Measurements from ENCODE around the gene TSHR.
"Not testable (repeated sequence)": the region's sequence is repeated elsewhere in the genome, so short reads cannot be mapped to it uniquely, and the experiment has no call there.

The TSHR gene

DNA sequence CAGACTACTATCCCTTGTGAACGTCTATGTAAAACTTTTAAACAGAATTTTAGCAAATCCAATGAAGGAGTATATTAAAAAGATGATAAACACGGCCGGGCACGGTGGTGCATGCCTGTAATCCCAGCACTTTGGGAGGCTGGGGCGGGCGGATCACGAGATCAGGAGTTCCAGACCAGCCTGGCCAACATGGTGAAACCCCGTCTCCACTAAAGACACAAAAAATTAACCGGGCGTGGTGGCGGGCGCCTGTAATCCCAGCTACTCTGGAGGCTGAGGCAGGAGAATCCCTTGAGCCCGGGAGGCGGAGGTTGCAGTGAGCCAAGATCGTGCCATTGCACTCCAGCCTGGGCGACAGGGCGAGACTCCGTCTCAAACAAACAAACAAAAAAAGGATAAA lies 2.2 kb upstream of the TSHR start:
- DNase-seq, result not testable (repeated sequence)

GRCh38 chr14:80954687-80955299 lies 628 bp upstream of the TSHR start:
- DNase-seq, result peak; percentile 40 to 64

DNA sequence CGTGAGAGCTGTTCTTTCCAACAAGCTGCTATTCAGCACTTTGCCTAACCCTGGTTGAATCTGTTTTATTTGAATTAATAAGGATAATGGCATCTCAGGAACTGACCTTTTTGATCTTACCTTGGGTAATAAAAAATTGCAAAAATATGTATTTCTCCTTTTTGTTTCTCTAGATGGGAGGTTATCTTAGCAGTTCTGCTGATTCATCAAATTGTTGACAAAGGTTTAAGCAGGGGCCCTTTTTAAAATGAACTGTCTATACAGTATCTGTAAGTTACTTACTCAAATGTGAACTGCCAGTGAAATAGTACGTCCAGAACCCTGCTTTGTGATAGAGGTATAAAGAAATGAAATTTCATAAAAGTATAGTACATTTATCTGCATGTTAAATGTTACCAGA lies 681 bp downstream of the TSHR start:
- no peak for DNase-seq

DNA sequence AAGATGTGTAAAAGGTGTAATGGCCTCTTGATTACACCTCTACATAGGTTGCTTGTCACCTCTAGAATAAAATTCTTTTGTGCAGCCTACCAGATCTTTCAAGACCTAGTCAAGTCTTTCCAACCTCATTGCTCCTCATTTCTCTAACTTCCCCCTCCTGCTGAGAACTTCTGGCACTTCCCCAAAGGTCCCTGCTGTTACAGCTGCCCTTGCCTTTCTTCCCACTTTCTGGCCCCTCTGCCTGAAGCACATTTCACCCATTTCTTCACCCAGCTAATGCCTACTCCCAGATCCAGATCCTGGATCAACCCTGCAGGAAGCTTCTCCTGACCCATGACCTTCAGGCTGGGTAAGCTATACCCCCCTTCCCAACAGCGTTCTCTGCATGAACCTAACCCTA lies 1.5 kb downstream of the TSHR start:
- peak; percentile 42 to 49 for DNase-seq

- no peak for DNase-seq
These were observed 2.2 kb downstream of the TSHR start for GRCh38 chr14:80957613-80958012.

- no peak for DNase-seq
These were observed 2.8 kb downstream of the TSHR start for GRCh38 chr14:80958226-80958625.

DNA sequence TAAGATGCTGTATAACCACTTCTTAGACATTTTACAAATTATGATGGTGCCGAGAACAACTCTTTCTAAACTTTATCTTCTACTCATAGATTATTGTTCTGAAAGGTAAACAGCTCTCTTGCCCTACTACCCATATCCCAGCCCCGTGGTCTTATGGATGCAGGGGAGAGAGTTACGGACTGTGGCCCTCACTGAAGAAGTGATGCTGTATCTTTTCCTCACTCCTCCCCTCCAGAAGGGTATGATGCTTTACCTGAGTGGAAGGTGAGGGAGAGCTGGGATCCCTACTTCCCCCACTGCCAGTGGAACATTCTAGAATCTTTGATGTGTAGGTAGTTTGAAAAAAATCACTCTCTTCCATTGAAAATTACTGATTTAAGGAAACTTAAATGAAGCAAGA lies 3.5 kb downstream of the TSHR start:
- DNase-seq, result no peak

- no peak for DNase-seq
These were observed 4.1 kb downstream of the TSHR start for GRCh38 chr14:80959496-80959895.

DNA sequence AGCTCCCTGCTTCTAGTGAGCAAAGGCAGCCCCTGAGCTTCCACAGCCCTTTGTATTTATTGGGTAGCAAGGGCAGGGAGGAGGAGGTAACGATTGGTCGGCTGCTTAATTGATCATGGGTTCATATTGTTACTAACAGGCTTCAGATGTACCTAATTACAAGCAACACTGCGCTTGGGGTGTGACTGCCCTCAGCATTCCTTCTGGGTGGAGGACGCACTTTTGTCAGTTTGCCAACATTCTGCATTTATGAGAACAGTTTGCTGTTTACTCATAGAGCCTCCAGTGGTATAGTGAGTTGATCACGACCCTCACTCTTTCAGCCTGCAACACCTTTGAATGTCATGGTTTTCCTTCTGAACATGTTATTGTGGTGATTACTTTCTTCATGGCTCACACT lies 9.6 kb downstream of the TSHR start:
- DNase-seq, result no peak

DNA sequence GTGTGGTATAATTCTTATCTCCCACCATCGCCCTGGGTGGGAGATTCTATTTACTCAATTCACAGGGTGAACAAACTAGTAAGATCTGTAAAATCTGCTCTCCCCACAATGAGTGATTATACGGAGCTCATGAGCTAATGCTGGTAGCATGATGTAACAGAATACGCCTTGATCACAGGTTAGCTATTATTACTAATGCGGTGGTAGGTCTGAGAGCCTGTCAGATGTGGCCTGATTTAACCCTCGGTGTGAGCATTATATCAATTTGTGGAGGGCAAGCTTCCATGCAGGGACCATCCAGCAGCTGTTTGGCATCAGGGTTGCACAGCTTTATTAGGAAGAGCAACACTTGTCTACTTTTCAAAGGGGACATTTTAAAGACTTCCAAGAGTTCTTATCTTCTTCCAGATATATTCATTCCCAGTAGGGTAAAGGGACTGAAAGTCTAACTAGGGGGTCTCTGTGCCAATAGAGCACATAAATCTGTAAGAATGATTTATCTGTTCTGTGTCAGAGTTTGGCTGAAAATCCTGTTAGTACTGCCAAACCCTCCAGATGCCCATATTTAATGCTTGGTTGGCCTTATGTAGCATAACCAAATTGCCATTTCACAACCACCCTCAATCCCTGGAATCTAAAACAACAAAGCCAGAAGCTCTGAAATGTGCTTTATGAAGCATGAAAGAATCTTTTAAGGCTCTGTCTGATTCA lies 18.7 kb downstream of the TSHR start:
- no peak for DNase-seq

DNA sequence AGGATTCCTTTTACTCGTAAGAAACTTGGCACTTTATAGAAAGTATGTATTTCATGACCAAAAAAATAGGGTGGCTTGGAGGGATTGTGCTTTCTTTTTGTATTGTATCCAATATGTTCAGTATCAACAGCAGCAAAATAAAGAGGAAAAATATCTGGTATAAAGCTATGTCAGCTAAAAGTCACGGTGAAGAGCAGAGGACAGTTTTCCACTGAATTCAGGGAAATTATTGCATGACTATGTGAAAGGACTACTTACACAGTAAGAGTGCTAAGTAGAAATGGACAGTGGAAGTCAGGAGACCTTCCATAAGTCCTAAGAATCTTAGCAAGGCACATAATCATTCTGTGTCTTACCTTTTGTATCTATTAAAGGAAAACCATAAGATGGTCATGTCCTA lies 19.3 kb downstream of the TSHR start:
- no peak for DNase-seq

DNA sequence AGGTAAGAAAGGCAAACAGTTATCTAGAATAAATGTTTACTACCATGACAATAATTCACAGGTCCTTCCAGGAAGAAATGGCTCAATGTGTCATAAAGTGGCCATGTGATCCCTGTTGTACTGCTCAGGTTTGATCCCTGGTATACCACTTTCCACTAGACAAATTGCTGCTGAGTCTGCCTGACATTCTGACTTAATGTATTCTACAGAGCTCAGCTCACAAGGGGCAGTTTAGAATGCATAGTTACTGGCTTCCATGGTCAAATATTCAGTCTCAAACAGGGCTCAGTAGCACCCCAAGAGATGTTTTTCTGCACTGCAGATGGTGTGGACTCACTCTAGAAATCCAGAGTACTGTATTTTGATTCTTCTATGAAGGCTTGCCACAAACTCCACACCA lies 21.8 kb downstream of the TSHR start:
- DNase-seq, result no peak

DNA sequence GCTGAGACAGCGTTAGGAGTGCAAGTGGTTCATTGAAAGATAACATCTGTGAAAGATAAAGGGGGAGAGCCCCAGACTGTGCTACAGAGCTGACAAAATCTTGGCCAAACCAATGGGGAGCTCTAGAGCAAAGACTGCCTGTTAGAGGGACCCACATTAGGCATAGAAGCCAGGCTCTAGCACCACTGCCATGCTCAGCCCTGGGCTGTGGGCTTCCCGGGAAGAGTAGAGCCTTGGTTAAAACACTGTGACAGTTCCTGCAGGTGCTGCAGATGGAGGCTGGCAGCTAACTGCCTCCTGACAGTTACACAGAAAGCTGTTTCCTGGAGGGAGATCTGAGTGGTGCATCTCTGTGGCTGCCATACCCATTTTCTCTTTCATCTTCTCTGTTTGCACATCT lies 23.0 kb downstream of the TSHR start:
- DNase-seq, result no peak

DNA sequence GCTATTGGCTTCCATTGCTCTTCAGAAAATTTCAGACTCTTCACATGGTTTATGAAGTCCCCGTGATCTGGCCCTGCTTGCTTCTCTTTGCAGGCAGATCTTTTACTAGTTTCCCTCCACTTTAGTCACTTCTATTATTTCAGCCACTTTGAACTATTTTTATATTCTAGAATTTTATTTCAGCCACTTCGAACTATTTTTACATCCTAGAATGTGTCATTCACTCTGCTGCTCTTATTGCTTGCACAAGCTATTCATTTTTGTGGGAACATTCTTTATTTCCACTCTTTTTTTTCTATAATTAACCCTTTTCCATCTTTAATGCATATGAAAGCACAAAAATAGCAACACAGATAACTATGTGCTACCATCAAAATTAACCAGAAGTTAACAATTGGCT lies 24.5 kb downstream of the TSHR start:
- no peak for DNase-seq

DNA sequence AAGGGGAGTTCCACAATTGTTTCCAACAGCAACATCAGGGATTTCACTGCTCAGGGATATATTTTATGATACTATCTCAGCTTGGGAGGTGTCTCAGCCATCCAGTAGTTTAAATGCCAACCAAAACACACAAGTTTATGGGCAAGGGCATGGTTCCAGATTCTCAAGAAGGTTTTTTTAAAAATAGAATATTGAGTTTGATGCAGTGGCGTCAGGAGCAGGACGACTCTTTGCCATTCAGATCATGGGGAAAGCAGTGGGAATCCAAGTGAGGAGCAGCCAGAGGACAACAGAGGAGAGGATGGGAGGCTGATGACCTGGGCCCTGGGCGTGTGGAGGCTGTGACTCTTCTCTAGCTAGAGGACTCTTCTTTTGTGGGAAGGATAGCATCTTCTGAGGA lies 25.7 kb downstream of the TSHR start:
- no peak for DNase-seq

DNA sequence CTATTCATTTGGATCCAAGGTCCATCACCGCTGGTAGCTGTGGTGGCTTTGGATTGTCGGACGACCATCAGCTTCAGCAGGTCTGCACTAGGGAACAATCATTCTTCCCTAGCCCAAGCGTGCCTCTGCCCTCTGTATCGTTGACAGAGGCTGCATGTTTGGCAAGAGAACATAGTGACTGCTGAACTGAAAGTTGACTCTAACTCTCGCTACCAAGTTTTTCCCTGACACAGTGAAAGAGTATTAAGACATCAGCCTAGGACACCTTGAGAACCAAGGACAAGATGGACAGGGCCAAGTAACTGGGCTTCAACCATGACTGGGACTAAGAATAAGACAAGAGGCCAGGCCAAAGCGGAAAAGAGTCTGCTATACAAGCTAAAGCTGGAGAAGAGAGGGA lies 26.3 kb downstream of the TSHR start:
- DNase-seq, result no peak

DNA sequence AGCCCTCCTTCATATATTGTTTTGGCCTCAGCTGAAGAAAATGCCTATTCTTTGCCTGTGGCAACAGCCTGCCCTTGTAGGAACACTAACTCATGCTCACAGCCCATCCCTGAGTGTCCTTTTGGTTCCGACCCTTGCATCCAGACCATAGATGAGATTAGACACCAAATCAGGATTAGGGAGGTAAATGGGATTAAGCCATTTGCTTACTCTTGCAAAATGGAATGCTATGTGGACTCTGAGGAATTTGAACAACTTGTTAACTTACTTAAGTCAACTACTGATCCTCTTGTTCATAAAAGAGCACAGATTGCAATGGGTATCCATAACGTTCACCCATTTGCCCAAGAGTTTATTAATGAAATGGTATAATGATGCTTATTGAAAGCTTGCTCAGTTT lies 27.3 kb downstream of the TSHR start:
- DNase-seq, result no peak

DNA sequence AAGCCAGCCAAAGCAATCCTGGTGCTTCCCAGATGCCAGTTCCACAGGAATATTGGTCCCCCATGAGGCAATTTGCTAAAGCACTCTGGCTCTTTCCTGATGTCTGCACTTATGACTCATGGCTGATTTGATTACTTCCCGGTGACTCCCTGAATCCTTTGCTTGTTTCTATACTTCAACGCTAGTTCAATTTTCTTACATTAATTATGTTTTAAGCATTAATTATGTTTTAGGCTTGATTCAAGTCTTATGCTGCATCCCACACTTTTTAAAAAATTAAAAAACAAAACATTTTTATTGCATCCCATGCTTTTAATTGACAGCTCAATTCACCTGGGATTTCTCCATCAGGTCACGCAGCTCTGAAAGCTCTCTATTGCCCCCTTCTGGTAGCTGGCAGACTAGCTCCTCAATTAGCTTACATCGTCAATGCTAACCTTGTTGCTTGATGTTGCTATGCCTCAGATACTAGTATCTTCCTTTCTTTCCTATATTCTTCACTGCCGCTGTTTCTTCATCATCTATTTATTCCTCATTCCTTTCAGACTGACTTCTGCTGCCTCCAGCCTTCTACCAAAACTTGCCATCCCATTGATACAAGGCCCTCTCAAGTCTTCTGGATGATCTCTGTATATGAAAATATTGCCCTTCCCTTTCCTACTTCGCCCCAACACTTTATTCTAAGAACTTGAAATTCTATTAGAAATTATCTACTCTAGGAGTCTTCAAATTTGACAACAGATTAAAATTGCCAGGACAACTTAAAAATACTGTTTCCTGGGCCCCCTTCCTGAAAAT lies 32.0 kb downstream of the TSHR start:
- peak; percentile 32 to 39 for DNase-seq

DNA sequence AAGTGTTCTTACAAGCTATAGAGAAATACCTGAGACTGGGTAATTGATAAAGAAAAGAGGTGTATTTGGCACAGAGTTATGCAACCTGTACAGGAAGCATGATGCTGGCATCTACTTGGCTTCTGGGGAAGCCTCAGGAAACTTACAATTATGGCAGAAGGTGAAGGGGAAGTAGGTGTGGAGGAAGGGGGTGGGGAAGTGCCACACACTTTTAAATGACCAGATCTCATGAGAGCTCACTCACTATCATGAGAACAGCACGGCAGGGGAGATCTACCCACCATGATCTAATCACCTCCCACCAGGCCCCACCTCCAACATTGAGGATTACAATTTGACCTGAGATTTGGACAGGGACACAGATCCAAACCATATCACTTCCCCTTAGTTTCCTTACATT lies 32.8 kb downstream of the TSHR start:
- DNase-seq, result no peak

GRCh38 chr14:80988735-80989429 lies 33.5 kb downstream of the TSHR start:
- DNase-seq, result no peak

DNA sequence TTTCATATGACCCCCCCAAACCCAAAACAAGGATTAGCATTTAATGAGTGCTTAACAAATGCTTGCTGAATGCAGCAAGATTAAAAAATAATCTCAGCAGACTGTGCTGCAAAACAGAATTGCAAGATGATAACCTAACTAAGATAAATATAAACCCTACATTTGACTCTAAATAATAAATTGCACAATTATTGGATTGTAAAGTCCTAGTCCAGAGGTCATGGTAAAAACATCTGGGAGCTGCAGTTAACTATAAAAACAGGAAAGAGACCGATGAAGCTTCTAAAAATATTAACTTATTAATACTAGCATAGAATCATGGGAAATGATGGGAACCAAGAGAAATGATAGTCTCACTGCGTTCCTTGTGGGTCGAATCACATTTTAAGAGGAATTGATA lies 37.2 kb downstream of the TSHR start:
- no peak for DNase-seq

GRCh38 chr14:80996049-80996901 lies 40.9 kb downstream of the TSHR start:
- peak; percentile 77 to 82 for DNase-seq

GRCh38 chr14:81001447-81001846 lies 46.0 kb downstream of the TSHR start:
- DNase-seq, result no peak
